HL-60 (cell line): ENCODE measurements around the gene CSTB.

ENCODE experiments used
- DNase-seq, 2 experiments: peaks; one replicate each; pipeline ENCODE4 v3.0.0-alpha.2; 2010 to 2020; ENCODE audit warnings: low read depth in 1 of 2, low spot score in 1 of 2
- H3K27ac ChIP-seq: fragments of 250-450 bp; sonication (Bioruptor Pico); replicated peaks from 2 replicates; pipeline ENCODE4 v1.5.1; 2020; ENCODE audit warnings: mild to moderate bottlenecking, moderate library complexity
- H3K27me3 ChIP-seq: fragments of 250-450 bp; sonication (Bioruptor Pico); 2 replicates; pipeline ENCODE4 v1.5.1; 2021; ENCODE audit warnings: mild to moderate bottlenecking, moderate library complexity; ENCODE audit not compliant: insufficient read depth, poor library complexity, severe bottlenecking
- H3K4me3 ChIP-seq: replicated peaks from 2 replicates; pipeline ENCODE4 v1.5.1; 2011; ENCODE audit warnings: mild to moderate bottlenecking, control low read depth, low read length; ENCODE audit not compliant: insufficient read depth
- CTCF ChIP-seq: IDR thresholded peaks from one replicate; pipeline ENCODE4 v1.5.1; 2011; ENCODE audit warnings: low read length, control low read depth, inconsistent platforms; ENCODE audit not compliant: insufficient read depth
- GABPA ChIP-seq: IDR thresholded peaks from 2 replicates; pipeline ENCODE4 v1.6.1; 2012; ENCODE audit warnings: low read depth
- POLR2AphosphoS5 ChIP-seq: IDR thresholded peaks from 2 replicates; pipeline ENCODE4 v1.6.1; 2012; ENCODE audit warnings: low read depth
- REST ChIP-seq: IDR thresholded peaks from 2 replicates; pipeline ENCODE4 v1.6.1; 2012; ENCODE audit warnings: low read depth; ENCODE audit not compliant: insufficient replicate concordance
- SPI1 ChIP-seq: IDR thresholded peaks from 2 replicates; pipeline ENCODE4 v1.6.1; 2012; ENCODE audit warnings: low read depth, mild to moderate bottlenecking, borderline replicate concordance

Gene CSTB

GRCh38 chr21:43727519-43728153 lies 48.5 kb downstream of the CSTB start:
- Histone ChIP-seq H3K27me3 (no peaks in the 10 kb centered on the region), H3K4me3 (peak overlapping the region; percentile 40), H3K27ac (peak overlapping the region; percentile 81)
- TF ChIP-seq GABPA (no peak), CTCF (peak; percentile 43), SPI1 (peak; percentile 13; the same call in 1 of the 2 replicates), REST (no peak), POLR2AphosphoS5 (no peak; the same call in 1 of the 2 replicates)
- DNase-seq, result peak; percentile 58 to 70

GRCh38 chr21:43726686-43727518 lies 49.2 kb downstream of the CSTB start:
- peak overlapping the region; percentile 81 for H3K27ac ChIP-seq
- H3K4me3 ChIP-seq, result 0 out of 2 replicates have a peak overlapping the region, but pooled peaks have one; percentile 17
- H3K27me3 ChIP-seq, result no peaks in the 10 kb centered on the region
- no peak for TF ChIP-seq POLR2AphosphoS5
- TF ChIP-seq SPI1, result no peak
- TF ChIP-seq CTCF, result no peak
- TF ChIP-seq GABPA, result no peak
- no peak for TF ChIP-seq REST
- DNase-seq, result peak; percentile 49 to 57
